WI38 (cell line): Measurements from ENCODE around the gene KRT34.

Experiments used
- H3K4me3 ChIP-seq: 2 replicates; pipeline ENCODE4 v1.5.1; 2011; ENCODE audit warnings: low read depth, mild to moderate bottlenecking, control low read depth, low read length
- CTCF ChIP-seq: IDR thresholded peaks from 2 replicates; pipeline ENCODE4 v1.5.1; 2012; ENCODE audit warnings: low read depth, mild to moderate bottlenecking, control low read depth, low read length

KRT34 gene

GRCh38 chr17:41413982-41414381, 31.9 kb upstream of the KRT34 start:
- TF ChIP-seq CTCF = no peak
- H3K4me3 ChIP-seq = no peak overlapping the region

- no peak for TF ChIP-seq CTCF
- no peak overlapping the region for H3K4me3 ChIP-seq
These were observed 31.3 kb upstream of the KRT34 start for GRCh38 chr17:41413353-41413957.

- no peak for TF ChIP-seq CTCF
- H3K4me3 ChIP-seq = no peak overlapping the region
These were observed 29.1 kb upstream of the KRT34 start for GRCh38 chr17:41411072-41411840.

- TF ChIP-seq CTCF = no peak
- H3K4me3 ChIP-seq = no peak overlapping the region
These were observed 25.1 kb upstream of the KRT34 start for GRCh38 chr17:41407226-41407625.

- no peak overlapping the region for H3K4me3 ChIP-seq
- TF ChIP-seq CTCF = no peak
These were observed 24.1 kb upstream of the KRT34 start for GRCh38 chr17:41406205-41406604.

GRCh38 chr17:41404024-41404671, 22.0 kb upstream of the KRT34 start:
- TF ChIP-seq CTCF = no peak
- no peak overlapping the region for H3K4me3 ChIP-seq
